Smooth muscle cell (in vitro differentiated cells): ENCODE data around the gene NHSL1. TPM values are rescaled to one million over a fixed set of nuclear protein-coding genes. Genes with fewer than 3 reads are reported as not detected.

Experiments used
- DNase-seq: peaks from one replicate; lab custom pipeline; 2025; ENCODE audit not compliant: unreplicated experiment; lab: John Stamatoyannopoulos, UW
- H2AFZ ChIP-seq: fragments of 200-600 bp; sonication (generic); 2 replicates; pipeline ENCODE4 v1.6.0; 2016; ENCODE audit warnings: antibody characterized with exemption, low read depth, mild to moderate bottlenecking
- H3F3A ChIP-seq: fragments of 200-600 bp; sonication (generic); 2 replicates; pipeline ENCODE4 v1.6.0; 2017; ENCODE audit warnings: antibody characterized with exemption, low read depth
- H3K27ac ChIP-seq: fragments of 200-600 bp; sonication (generic); 2 replicates; pipeline ENCODE4 v1.5.1; 2016; ENCODE audit warnings: low read depth, mild to moderate bottlenecking
- H3K27me3 ChIP-seq: fragments of 200-600 bp; sonication (generic); 2 replicates; pipeline ENCODE4 v1.6.1; 2016; ENCODE audit warnings: low read depth, mild to moderate bottlenecking
- H3K36me3 ChIP-seq: fragments of 200-600 bp; sonication (generic); 2 replicates; pipeline ENCODE4 v1.5.1; 2016; ENCODE audit warnings: low read depth
- H3K4me1 ChIP-seq: fragments of 200-600 bp; sonication (generic); 2 replicates; pipeline ENCODE4 v1.5.1; 2016; ENCODE audit warnings: low read depth
- H3K4me2 ChIP-seq: fragments of 200-600 bp; sonication (generic); 2 replicates; pipeline ENCODE4 v1.6.0; 2016; ENCODE audit warnings: mild to moderate bottlenecking
- H3K4me3 ChIP-seq: fragments of 200-600 bp; sonication (generic); 2 replicates; pipeline ENCODE4 v1.5.1; 2016; ENCODE audit warnings: mild to moderate bottlenecking
- H3K79me2 ChIP-seq: fragments of 200-600 bp; sonication (generic); 2 replicates; pipeline ENCODE4 v1.6.0; 2016; ENCODE audit warnings: low read depth, mild to moderate bottlenecking
- H3K9ac ChIP-seq: fragments of 200-600 bp; sonication (generic); 2 replicates; pipeline ENCODE4 v1.6.0; 2016; ENCODE audit warnings: low read depth
- H3K9me3 ChIP-seq: fragments of 200-600 bp; sonication (generic); replicated peaks from 2 replicates; pipeline ENCODE4 v1.5.1; 2016; ENCODE audit warnings: low read depth
- H4K20me1 ChIP-seq: fragments of 200-600 bp; sonication (generic); 2 replicates; pipeline ENCODE4 v1.6.0; 2016; ENCODE audit warnings: low read depth
- CTCF ChIP-seq: fragments of 200-600 bp; sonication (generic); IDR thresholded peaks from 2 replicates; pipeline ENCODE4 v1.5.1; 2017; ENCODE audit warnings: borderline replicate concordance, mild to moderate bottlenecking, antibody characterized with exemption; ENCODE audit not compliant: insufficient read depth, poor library complexity, severe bottlenecking
- WGBS: methylation state at CpG from one replicate; pipeline ENCODE4 v1.1.7; 2016; ENCODE audit warnings: low lambda C conversion rate; 5-methylcytosine and 5-hydroxymethylcytosine counted together
- polyA plus RNA-seq: library from polyadenylated mRNA; unstranded; fragments of >200 nt; fragmentation: Nextera tagmentation; extraction: Ambion mirVana; gene quantifications from 2 replicates; pipeline ENCODE4 v1.2.1, GENCODE V29; 2016
- total RNA-seq: library from RNA; depleted of rRNA; stranded (reverse); fragments of >200 nt; gene quantifications from 2 replicates; pipeline ENCODE4 v1.2.3, GENCODE V29; 2014

NHSL1 gene
- total and polyA plus RNA-seq, 2 experiments from 2014 or later, result 6.6 to 7.2 TPM

GRCh38 chr6:138442663-138443062, 56.6 kb downstream of the NHSL1 start:
- WGBS, result 98% methylated on average over 2 of the region's 2 CpGs
- peaks cover 6% of the 10 kb centered on the region for H4K20me1 ChIP-seq
- H3K4me2 ChIP-seq, result no peak overlapping the region

DNA sequence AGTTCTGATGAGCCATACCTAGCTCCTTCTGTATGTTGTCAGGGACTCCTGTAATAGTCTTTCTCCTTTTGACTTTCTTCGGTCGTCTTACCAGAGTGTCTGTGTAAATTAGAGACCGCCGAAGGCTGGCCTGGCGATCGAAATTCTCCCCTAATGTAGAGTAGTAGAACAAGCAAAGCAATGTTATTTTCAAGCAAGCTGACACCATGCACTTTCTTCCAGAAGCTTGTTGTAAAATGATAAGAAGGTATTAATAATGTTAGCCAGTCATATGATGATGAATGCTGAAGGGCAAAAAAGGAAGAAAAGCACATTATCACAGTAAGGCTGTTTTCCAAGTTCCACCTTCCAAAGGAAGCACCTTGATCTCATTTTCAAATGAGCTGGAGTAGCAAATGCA, 57.3 kb downstream of the NHSL1 start:
- Histone ChIP-seq H3K27ac (no peak overlapping the region), H3K9me3 (no peaks in the 10 kb centered on the region)
- no peak for TF ChIP-seq CTCF

More at GRCh38 chr6:138442663-138443062, 56.6 kb downstream of the NHSL1 start:
- H3K4me1 ChIP-seq, result no peaks in the 10 kb centered on the region
- peaks cover 5% of the 10 kb centered on the region for H3K36me3 ChIP-seq
- H3K27ac ChIP-seq, result no peak overlapping the region
- H3F3A ChIP-seq, result no peaks in the 10 kb centered on the region
- no peaks in the 10 kb centered on the region for H3K27me3 ChIP-seq
- no peaks in the 10 kb centered on the region for H3K79me2 ChIP-seq
- H3K9me3 ChIP-seq, result no peaks in the 10 kb centered on the region
- DNase-seq, result no peak
- H2AFZ ChIP-seq, result no peak overlapping the region
- no peak overlapping the region for H3K4me3 ChIP-seq
- TF ChIP-seq CTCF, result no peak
- no peak overlapping the region for H3K9ac ChIP-seq

DNA sequence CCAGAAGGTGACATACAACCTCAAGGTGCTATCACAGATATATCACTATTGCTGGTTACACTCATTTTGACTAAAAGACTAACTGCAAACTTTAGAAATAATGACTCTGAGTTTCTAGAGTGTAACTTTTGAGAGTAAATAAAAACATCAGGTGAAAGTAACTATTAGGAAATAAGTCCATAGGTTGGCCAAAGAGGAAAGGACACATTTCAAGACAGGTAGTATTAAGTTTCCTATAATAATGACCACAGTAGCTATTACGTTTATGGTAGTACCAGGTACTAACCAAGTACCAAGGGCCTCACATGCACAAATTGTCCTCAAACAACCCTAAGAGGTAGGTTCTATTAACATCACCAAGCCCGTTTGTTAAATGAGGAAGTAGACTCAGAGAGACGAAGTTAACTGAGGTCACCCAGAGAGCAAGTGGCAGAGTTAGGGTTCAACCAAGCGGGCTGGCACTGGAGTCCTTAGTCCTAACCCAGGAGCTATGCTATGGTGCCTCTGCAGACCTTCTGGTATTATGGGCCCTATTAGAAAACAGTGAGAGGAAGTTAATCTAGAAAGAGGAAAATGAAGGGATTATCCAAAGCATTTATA, 58.4 kb downstream of the NHSL1 start:
- Histone ChIP-seq H3K4me3 (no peak overlapping the region), H3K27ac (no peak overlapping the region), H3F3A (no peaks in the 10 kb centered on the region), H4K20me1 (no peaks in the 10 kb centered on the region), H3K27me3 (no peaks in the 10 kb centered on the region), H3K4me1 (no peaks in the 10 kb centered on the region), H3K9me3 (no peaks in the 10 kb centered on the region), H3K9ac (no peak overlapping the region), H2AFZ (no peak overlapping the region), H3K4me2 (no peak overlapping the region), H3K36me3 (peaks cover 5% of the 10 kb centered on the region), H3K79me2 (no peaks in the 10 kb centered on the region)
- WGBS, result 95% methylated on average over 4 of the region's 4 CpGs
- DNase-seq, result no peak
- TF ChIP-seq CTCF, result no peak

More for the DNA sequence above, 57.3 kb downstream of the NHSL1 start:
- Histone ChIP-seq H3K79me2 (no peaks in the 10 kb centered on the region), H2AFZ (no peak overlapping the region), H3F3A (no peaks in the 10 kb centered on the region), H3K36me3 (peaks cover 5% of the 10 kb centered on the region), H3K4me3 (no peak overlapping the region), H3K9ac (no peak overlapping the region), H4K20me1 (no peaks in the 10 kb centered on the region), H3K27me3 (no peaks in the 10 kb centered on the region), H3K4me1 (no peaks in the 10 kb centered on the region), H3K4me2 (no peak overlapping the region)
- 94% methylated on average over 6 of the region's 6 CpGs for WGBS
- DNase-seq, result no peak

DNA sequence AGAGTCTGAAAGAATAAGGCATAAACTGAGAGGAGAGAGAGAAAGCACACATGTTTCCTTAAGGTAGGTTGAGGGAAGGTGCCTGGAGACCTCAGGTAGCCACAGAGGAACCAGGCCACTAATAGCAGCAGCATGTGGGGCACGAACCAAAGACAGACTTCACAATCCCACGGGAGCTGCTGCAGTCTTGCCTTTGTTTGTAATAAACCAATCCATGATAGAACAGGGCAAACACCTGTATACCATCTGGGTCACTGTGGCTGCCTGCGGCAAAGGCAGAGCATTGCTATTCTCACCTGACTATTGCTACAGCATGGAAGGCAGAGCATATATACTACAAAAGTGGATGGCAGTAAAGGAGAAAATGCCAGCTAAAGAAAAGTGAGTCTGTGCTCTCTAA, 59.0 kb downstream of the NHSL1 start:
- Histone ChIP-seq H3K79me2 (no peaks in the 10 kb centered on the region), H2AFZ (no peak overlapping the region), H3K36me3 (peaks cover 5% of the 10 kb centered on the region), H3K4me1 (no peaks in the 10 kb centered on the region), H3K4me3 (no peak overlapping the region), H3K4me2 (no peak overlapping the region), H4K20me1 (no peaks in the 10 kb centered on the region), H3K27ac (no peak overlapping the region), H3F3A (no peaks in the 10 kb centered on the region), H3K9me3 (no peaks in the 10 kb centered on the region), H3K9ac (no peak overlapping the region), H3K27me3 (no peaks in the 10 kb centered on the region)
- DNase-seq, result no peak
- no peak for TF ChIP-seq CTCF
- WGBS, result 95% methylated on average over 3 of the region's 3 CpGs
